HG02759 (cell line): Measurements from ENCODE around the gene NUDT15.

ENCODE experiments used
- ATAC-seq: cut with Tn5 transposase; IDR thresholded peaks from one replicate; pipeline ENCODE4 v1.9.1; 2021; ENCODE audit warnings: mild to moderate bottlenecking, moderate library complexity; ENCODE audit not compliant: unreplicated experiment

The NUDT15 gene

GRCh38 chr13:48096670-48097069, 59.1 kb downstream of the NUDT15 start:
- no peak for ATAC-seq
